HCT116 (cell line): ENCODE data around the gene C20orf144. TPM values are rescaled to one million over a fixed set of nuclear protein-coding genes. Genes with fewer than 3 reads are reported as not detected.
A peak's percentile ranks its signal among the peaks of the same experiment; 100 is the strongest.

ENCODE experiments used
- ATAC-seq: fragments of 200-7000 bp; cut with Tn5 transposase; 2 replicates; pipeline ENCODE4 v1.9.1; 2020; ENCODE audit warnings: mild to moderate bottlenecking, moderate library complexity
- BruUV-seq: library from RNA; stranded (reverse); fragments of 400-500 nt; replicated peaks from 2 replicates; lab custom pipeline; 2021; lab: Mats Ljungman, UMichigan
- CTCF ChIA-PET: fragments of 300-600 bp; sonication (Branson Sonifier 250); formaldehyde crosslinking; loops from one replicate; lab custom pipeline; 2021; ENCODE audit warnings: antibody characterized with exemption; lab: Charles Lee
- POLR2A ChIA-PET: fragments of 300-600, 350-600 bp; sonication (Branson Sonifier 250); formaldehyde crosslinking; loops from one replicate; lab custom pipeline; 2021; ENCODE audit warnings: antibody characterized with exemption; lab: Charles Lee
- RAD21 ChIA-PET, 2 experiments: fragments of 300-600 bp; sonication (Branson Sonifier 250); formaldehyde crosslinking; loops; one replicate each; lab custom pipeline; 2023; ENCODE audit warnings: low total read pairs in 2 of 2; ENCODE audit not compliant: uncharacterized antibody in 2 of 2, unreplicated experiment in 2 of 2, low non-redundant PET in 1 of 2; lab: Charles Lee
- DNase-seq: peaks from one replicate; pipeline ENCODE4 v3.0.0-alpha.2; 2010; ENCODE audit warnings: low read depth, low spot score
- H2AFZ ChIP-seq: fragments of 200-600 bp; shearing (Covaris generic), sonication (generic); 2 replicates; pipeline ENCODE4 v1.6.1; 2017; ENCODE audit warnings: low read depth, mixed run types, mixed read lengths, antibody characterized with exemption, low read length; ENCODE audit not compliant: poor library complexity, severe bottlenecking
- H3K27ac ChIP-seq: 2 replicates; pipeline ENCODE4 v1.5.1; 2012; ENCODE audit warnings: low read depth, low read length
- H3K27me3 ChIP-seq: fragments of 200-600 bp; sonication (generic); 2 replicates; pipeline ENCODE4 v1.6.1; 2016; ENCODE audit warnings: mixed run types, low read length, mixed read lengths; ENCODE audit not compliant: insufficient read depth
- H3K36me3 ChIP-seq, 2 experiments: fragments of 200-500 bp in 1 of 2; fragments of 200-600 bp in 1 of 2; sonication (Bioruptor generic) in 1 of 2; sonication (generic) in 1 of 2; 2 replicates each; pipeline versions ENCODE4 v1.5.1 to v1.6.1; 2014 to 2016; ENCODE audit warnings: low read length in 2 of 2, inconsistent platforms in 1 of 2, mixed read lengths in 1 of 2, mixed run types in 1 of 2; ENCODE audit not compliant: insufficient read depth in 2 of 2, control insufficient read depth in 1 of 2
- H3K4me1 ChIP-seq, 2 experiments: fragments of 200-600 bp in 1 of 2; sonication (generic) in 1 of 2; 2 replicates each; pipeline versions ENCODE4 v1.5.1 to v1.6.1; 2012 to 2017; ENCODE audit warnings: low read length in 2 of 2, inconsistent platforms in 1 of 2, mild to moderate bottlenecking in 1 of 2, mixed read lengths in 1 of 2, mixed run types in 1 of 2, moderate library complexity in 1 of 2; ENCODE audit not compliant: insufficient read depth in 2 of 2, control insufficient read depth in 1 of 2
- H3K4me2 ChIP-seq: fragments of 200-600 bp; sonication (generic); 2 replicates; pipeline ENCODE4 v1.6.1; 2017; ENCODE audit warnings: mixed run types, low read length, mixed read lengths
- H3K4me3 ChIP-seq, 2 experiments: fragments of 200-600 bp in 1 of 2; sonication (generic) in 1 of 2; replicated peaks in 1 of 2; 2 replicates each; pipeline ENCODE4 v1.5.1; 2011 to 2016; ENCODE audit warnings: low read length in 2 of 2, control low read depth in 1 of 2, low read depth in 1 of 2, mild to moderate bottlenecking in 1 of 2, mixed read lengths in 1 of 2, mixed run types in 1 of 2
- H3K79me2 ChIP-seq: fragments of 200-600 bp; sonication (generic); 2 replicates; pipeline ENCODE4 v1.6.1; 2017; ENCODE audit warnings: mild to moderate bottlenecking, mixed run types, low read length, moderate library complexity, mixed read lengths; ENCODE audit not compliant: insufficient read depth
- H3K9ac ChIP-seq: fragments of 200-600 bp; sonication (generic); 2 replicates; pipeline ENCODE4 v1.6.1; 2016; ENCODE audit warnings: low read length, mixed read lengths
- H3K9me2 ChIP-seq: fragments of 200-600 bp; sonication (generic), shearing (Covaris generic); 2 replicates; pipeline ENCODE4 v1.6.1; 2017; ENCODE audit warnings: mixed run types, mild to moderate bottlenecking, moderate library complexity; ENCODE audit not compliant: insufficient read depth
- H3K9me3 ChIP-seq, 2 experiments: fragments of 200-500 bp in 1 of 2; fragments of 200-600 bp in 1 of 2; sonication (Bioruptor generic) in 1 of 2; sonication (generic) in 1 of 2; 2 replicates each; pipeline ENCODE4 v1.6.1; 2014 to 2017; ENCODE audit warnings: low read length in 2 of 2, mixed read lengths in 2 of 2, inconsistent platforms in 1 of 2, low read depth in 1 of 2, mild to moderate bottlenecking in 1 of 2, mixed run types in 1 of 2, moderate library complexity in 1 of 2; ENCODE audit not compliant: control insufficient read depth in 1 of 2, insufficient read depth in 1 of 2
- H4K20me1 ChIP-seq: fragments of 200-600 bp; sonication (generic), shearing (Covaris generic); 2 replicates; pipeline ENCODE4 v1.6.1; 2017; ENCODE audit warnings: mixed run types, mild to moderate bottlenecking, moderate library complexity; ENCODE audit not compliant: insufficient read depth
- CBX3 ChIP-seq: IDR thresholded peaks from 2 replicates; pipeline ENCODE4 v1.6.1; 2012; ENCODE audit warnings: low read depth
- EZH2phosphoT487 ChIP-seq: fragments of 200-600 bp; IDR thresholded peaks from 2 replicates; pipeline ENCODE4 v1.6.1; 2018; ENCODE audit warnings: antibody characterized with exemption, borderline replicate concordance
- SIN3A ChIP-seq: IDR thresholded peaks from 2 replicates; pipeline ENCODE4 v1.6.1; 2012; ENCODE audit warnings: low read depth
- SP1 ChIP-seq: IDR thresholded peaks from 2 replicates; pipeline ENCODE4 v1.6.1; 2012; ENCODE audit warnings: low read depth
- TCF7L2 ChIP-seq: IDR thresholded peaks from 2 replicates; pipeline ENCODE4 v1.7.0; 2011; ENCODE audit warnings: borderline replicate concordance, inconsistent platforms; ENCODE audit not compliant: insufficient read depth, insufficient read length; ENCODE audit errors: extremely low read depth
- ZBTB33 ChIP-seq: IDR thresholded peaks from 2 replicates; pipeline ENCODE4 v1.6.1; 2011; ENCODE audit warnings: mild to moderate bottlenecking, low read length, moderate library complexity; ENCODE audit not compliant: insufficient replicate concordance; ENCODE audit errors: extremely low read depth
- intact Hi-C: fragments of 100-400 bp; cut with micrococcal nuclease; formaldehyde crosslinking; loops from 2 replicates; pipeline ENCODE4 v1.10.0; 2022
- total RNA-seq: library from RNA; stranded (reverse); gene quantifications from one replicate; pipeline ENCODE4 v1.2.1, GENCODE V29; 2021; ENCODE audit not compliant: unreplicated experiment
- TF ChIP-seq, protein P1 (sequence below): IDR thresholded peaks from 2 replicates; pipeline ENCODE4 v1.6.1; 2012
- TF ChIP-seq, protein P2 (sequence below), 3 experiments: fragments of 200-600 bp in 1 of 3; sonication (generic) in 1 of 3; IDR thresholded peaks in 2 of 3; conservative IDR thresholded peaks in 1 of 3; 2 replicates each; pipeline ENCODE4 v1.5.1; 2012 to 2017; ENCODE audit warnings: low read depth in 2 of 3, low read length in 2 of 3, antibody characterized with exemption in 1 of 3, borderline replicate concordance in 1 of 3, control low read depth in 1 of 3, mild to moderate bottlenecking in 1 of 3, mixed read lengths in 1 of 3, mixed run types in 1 of 3, moderate library complexity in 1 of 3; ENCODE audit not compliant: insufficient read depth in 1 of 3

Gene C20orf144
- total RNA-seq, 1 experiment from 2014 or later: 0.37 TPM

GRCh38 chr20:33670715-33671499 lies 8.8 kb downstream of the C20orf144 start:
- H3K27me3 ChIP-seq: no peaks in the 10 kb centered on the region
- H3K4me2 ChIP-seq: no peak overlapping the region
- ATAC-seq: no peak
- H3K27ac ChIP-seq: no peak overlapping the region
- H4K20me1 ChIP-seq: no peaks in the 10 kb centered on the region
- H3K4me1 ChIP-seq: peaks cover 15 to 24% of the 10 kb centered on the region in 2 experiments
- no peak overlapping the region for H3K4me3 ChIP-seq
- TF ChIP-seq SIN3A: no peak
- TF ChIP-seq, protein P1, sequence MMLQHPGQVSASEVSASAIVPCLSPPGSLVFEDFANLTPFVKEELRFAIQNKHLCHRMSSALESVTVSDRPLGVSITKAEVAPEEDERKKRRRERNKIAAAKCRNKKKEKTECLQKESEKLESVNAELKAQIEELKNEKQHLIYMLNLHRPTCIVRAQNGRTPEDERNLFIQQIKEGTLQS: no peak
- no peak for TF ChIP-seq CBX3
- H3K9me2 ChIP-seq: no peaks in the 10 kb centered on the region
- ChIA-PET CTCF (interaction anchor here (0.6 kb wide), 1 partner anchor 18 kb away, joined by 3 read pairs; no protein-coding TSS in a partner anchor), POLR2A (no interaction called here), RAD21 (no interaction called here)
- intact Hi-C loops: no loop called here
- peaks cover 10 to 23% of the 10 kb centered on the region in 2 experiments; a peak in 3 of 4 replicates for H3K36me3 ChIP-seq
- DNase-seq: no peak
- H3K9me3 ChIP-seq: no peaks in the 10 kb centered on the region
- H3K79me2 ChIP-seq: peaks cover 26% of the 10 kb centered on the region; the same call in 1 of the 2 replicates
- H3K9ac ChIP-seq: no peak overlapping the region
- H2AFZ ChIP-seq: no peak overlapping the region
- BruUV-seq: no TSS peak

- Histone ChIP-seq H4K20me1 (no peaks in the 10 kb centered on the region), H3K9me3 (no peaks in the 10 kb centered on the region), H3K4me1 (peaks cover 15 to 24% of the 10 kb centered on the region in 2 experiments), H3K4me3 (no peak overlapping the region), H3K9ac (no peak overlapping the region), H3K27ac (no peak overlapping the region), H3K36me3 (peaks cover 12 to 23% of the 10 kb centered on the region in 2 experiments; a peak in 3 of 4 replicates), H2AFZ (no peak overlapping the region), H3K27me3 (no peaks in the 10 kb centered on the region), H3K9me2 (no peaks in the 10 kb centered on the region), H3K79me2 (peaks cover 26% of the 10 kb centered on the region; the same call in 1 of the 2 replicates), H3K4me2 (no peak overlapping the region)
- RAD21 ChIA-PET: no interaction called here
- DNase-seq: no peak
- intact Hi-C loops: no loop called here
- BruUV-seq: TSS peak; percentile 42
- POLR2A ChIA-PET: no interaction called here
- no peak for ATAC-seq
- TF ChIP-seq ZBTB33: no peak
- no peak for TF ChIP-seq EZH2phosphoT487
- no peak for TF ChIP-seq SP1
- TF ChIP-seq TCF7L2: no peak
- TF ChIP-seq CBX3: no peak
- TF ChIP-seq, protein P2, sequence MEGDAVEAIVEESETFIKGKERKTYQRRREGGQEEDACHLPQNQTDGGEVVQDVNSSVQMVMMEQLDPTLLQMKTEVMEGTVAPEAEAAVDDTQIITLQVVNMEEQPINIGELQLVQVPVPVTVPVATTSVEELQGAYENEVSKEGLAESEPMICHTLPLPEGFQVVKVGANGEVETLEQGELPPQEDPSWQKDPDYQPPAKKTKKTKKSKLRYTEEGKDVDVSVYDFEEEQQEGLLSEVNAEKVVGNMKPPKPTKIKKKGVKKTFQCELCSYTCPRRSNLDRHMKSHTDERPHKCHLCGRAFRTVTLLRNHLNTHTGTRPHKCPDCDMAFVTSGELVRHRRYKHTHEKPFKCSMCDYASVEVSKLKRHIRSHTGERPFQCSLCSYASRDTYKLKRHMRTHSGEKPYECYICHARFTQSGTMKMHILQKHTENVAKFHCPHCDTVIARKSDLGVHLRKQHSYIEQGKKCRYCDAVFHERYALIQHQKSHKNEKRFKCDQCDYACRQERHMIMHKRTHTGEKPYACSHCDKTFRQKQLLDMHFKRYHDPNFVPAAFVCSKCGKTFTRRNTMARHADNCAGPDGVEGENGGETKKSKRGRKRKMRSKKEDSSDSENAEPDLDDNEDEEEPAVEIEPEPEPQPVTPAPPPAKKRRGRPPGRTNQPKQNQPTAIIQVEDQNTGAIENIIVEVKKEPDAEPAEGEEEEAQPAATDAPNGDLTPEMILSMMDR (IDR thresholded peaks at IDR 0.05 in 2 of 3, conservative IDR thresholded peaks at IDR 0.05 in 1 of 3; ENCODE audit: borderline replicate concordance in 1 of 3, insufficient read depth in 1 of 3, low read depth in 2 of 3, low read length in 2 of 3): no peak
- CTCF ChIA-PET: interaction anchor here (0.6 kb wide), 1 partner anchor 18 kb away, joined by 3 read pairs; no protein-coding TSS in a partner anchor
Observed at GRCh38 chr20:33671573-33672288, 9.6 kb downstream of the C20orf144 start.
